GM12875 (cell line): Measurements from ENCODE around the gene SNRK.

Experiments used
- H3K4me3 ChIP-seq: one replicate; pipeline ENCODE4 v1.5.1; 2011; ENCODE audit warnings: low read depth, low read length, control low read depth
- TF ChIP-seq, protein P1 (sequence below): IDR thresholded peaks from 2 replicates; pipeline ENCODE4 v1.5.1; 2011; ENCODE audit warnings: low read depth, mild to moderate bottlenecking, control low read depth, inconsistent platforms, low read length, moderate library complexity, borderline replicate concordance; ENCODE audit not compliant: insufficient read depth

SNRK gene

GRCh38 chr3:43373560-43373928 is 87.2 kb downstream of the SNRK start:
- TF ChIP-seq, protein P1, sequence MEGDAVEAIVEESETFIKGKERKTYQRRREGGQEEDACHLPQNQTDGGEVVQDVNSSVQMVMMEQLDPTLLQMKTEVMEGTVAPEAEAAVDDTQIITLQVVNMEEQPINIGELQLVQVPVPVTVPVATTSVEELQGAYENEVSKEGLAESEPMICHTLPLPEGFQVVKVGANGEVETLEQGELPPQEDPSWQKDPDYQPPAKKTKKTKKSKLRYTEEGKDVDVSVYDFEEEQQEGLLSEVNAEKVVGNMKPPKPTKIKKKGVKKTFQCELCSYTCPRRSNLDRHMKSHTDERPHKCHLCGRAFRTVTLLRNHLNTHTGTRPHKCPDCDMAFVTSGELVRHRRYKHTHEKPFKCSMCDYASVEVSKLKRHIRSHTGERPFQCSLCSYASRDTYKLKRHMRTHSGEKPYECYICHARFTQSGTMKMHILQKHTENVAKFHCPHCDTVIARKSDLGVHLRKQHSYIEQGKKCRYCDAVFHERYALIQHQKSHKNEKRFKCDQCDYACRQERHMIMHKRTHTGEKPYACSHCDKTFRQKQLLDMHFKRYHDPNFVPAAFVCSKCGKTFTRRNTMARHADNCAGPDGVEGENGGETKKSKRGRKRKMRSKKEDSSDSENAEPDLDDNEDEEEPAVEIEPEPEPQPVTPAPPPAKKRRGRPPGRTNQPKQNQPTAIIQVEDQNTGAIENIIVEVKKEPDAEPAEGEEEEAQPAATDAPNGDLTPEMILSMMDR, result no peak
- no peak overlapping the region for H3K4me3 ChIP-seq

DNA sequence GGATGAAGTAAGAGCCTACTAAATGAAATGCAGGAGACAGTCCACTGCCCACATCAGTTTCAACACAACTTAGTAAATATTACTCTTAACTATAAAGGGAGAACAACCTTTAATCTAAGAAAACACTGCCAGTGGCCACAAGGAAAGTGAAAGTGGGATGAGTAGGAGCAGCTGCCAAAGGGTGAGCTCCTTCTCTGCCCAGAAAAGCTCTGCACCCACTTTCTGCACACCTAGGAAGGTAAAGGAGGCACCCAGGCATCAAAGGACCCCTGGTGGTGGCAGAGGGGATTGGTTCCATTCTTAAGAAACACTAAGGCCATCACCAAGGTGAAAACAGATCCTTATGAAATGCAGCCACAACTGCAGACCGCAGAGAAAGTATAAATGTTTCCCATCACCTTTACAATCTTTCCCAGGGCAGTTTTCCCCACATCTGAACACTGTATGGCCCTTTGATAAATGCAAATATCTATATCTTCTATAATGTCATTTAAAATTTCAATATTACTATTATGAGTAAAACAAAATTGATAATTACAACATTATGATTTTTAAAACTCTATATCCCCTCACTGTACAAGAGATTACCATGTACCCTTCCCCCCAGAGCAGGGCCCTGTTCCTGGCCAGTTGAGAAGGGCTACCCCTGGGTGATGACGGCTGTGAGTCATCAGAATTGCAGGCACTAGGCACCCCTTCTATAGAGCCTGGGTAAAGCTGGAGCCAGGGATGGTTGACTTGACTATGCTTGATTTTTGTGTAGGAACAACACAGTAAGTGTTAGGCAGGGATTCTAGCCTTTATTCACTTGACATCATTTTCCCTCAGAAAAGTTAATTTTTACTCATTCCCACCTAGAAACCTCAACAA is 92.0 kb downstream of the SNRK start:
- H3K4me3 ChIP-seq, result no peak overlapping the region
- TF ChIP-seq, protein P1, result peak; percentile 79

GRCh38 chr3:43379343-43379742 is 93.0 kb downstream of the SNRK start:
- no peak overlapping the region for H3K4me3 ChIP-seq
- TF ChIP-seq, protein P1, result no peak

GRCh38 chr3:43388175-43388574 is 101.8 kb downstream of the SNRK start:
- TF ChIP-seq, protein P1, result no peak

GRCh38 chr3:43388915-43389314 is 102.6 kb downstream of the SNRK start:
- TF ChIP-seq, protein P1, result no peak
- no peak overlapping the region for H3K4me3 ChIP-seq

More at GRCh38 chr3:43388175-43388574, 101.8 kb downstream of the SNRK start:
- H3K4me3 ChIP-seq, result no peak overlapping the region

DNA sequence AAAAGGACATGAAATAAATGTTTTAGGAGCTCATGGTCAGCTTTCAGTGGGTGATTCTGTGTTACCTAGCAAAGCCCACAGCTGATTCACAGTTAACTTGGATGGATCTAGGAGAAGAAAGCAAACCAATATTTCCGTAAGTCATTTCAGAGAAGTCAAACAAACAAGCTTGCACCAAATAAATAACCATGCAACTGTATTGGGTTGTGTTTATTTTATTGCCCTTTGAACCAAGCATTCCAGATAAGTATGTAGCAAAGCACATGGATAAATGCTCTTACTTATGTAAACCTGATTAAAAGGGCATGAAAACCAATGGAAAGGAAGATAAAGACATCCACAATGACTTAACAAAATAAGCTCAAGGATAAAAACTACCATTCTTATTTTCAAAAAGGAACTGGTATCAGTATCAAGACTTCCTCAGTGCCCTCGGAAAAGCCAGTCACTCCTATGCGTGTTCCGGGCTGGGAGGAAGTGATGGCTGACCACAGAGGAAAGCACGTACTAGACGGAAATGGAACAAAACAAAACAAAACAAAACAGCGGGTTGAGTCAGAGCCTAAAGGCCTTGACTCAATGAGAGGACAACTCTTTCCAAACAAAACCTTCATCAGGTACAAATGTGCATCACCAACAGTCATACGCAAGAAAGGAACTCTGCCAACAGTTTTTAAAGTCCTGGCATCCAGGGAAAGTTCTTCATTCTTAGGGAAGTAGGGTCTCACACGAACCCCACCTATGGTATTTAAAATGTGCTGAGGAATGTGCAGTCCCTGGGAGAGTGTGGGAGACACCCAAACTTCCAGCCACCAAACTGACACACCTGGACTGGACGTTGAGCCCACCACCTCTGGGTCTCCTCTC is 103.3 kb downstream of the SNRK start:
- no peak overlapping the region for H3K4me3 ChIP-seq
- TF ChIP-seq, protein P1, result no peak
